ENCODE data around the gene CHRNE.
A peak's percentile ranks its signal among the peaks of the same experiment; 100 is the strongest.

The CHRNE gene

GRCh38 chr17:4901648-4902344, 1.1 kb downstream of the CHRNE start:
- DNase-seq: no peak

- DNase-seq: no peak
Measured at GRCh38 chr17:4901108-4901647, 1.7 kb downstream of the CHRNE start.

GRCh38 chr17:4900231-4901107, 2.4 kb downstream of the CHRNE start:
- peak; percentile 46 for DNase-seq

GRCh38 chr17:4899341-4900230, 3.3 kb downstream of the CHRNE start, which contains the start of gene C17orf107:
C17orf107 (plus strand) TSS chr17:4899536; CDS start chr17:4899763, 227 bp downstream.
- peak; percentile 91 for DNase-seq

GRCh38 chr17:4898927-4899326, 4.0 kb downstream of the CHRNE start:
- no peak for DNase-seq

GRCh38 chr17:4898351-4898750, 4.5 kb downstream of the CHRNE start:
- DNase-seq: no peak

GRCh38 chr17:4897785-4898184, 5.1 kb downstream of the CHRNE start:
- DNase-seq: no peak

- no peak for DNase-seq
Measured at GRCh38 chr17:4897198-4897687, 5.7 kb downstream of the CHRNE start.

- no peak for DNase-seq
Measured at GRCh38 chr17:4896332-4897197, 6.3 kb downstream of the CHRNE start.

GRCh38 chr17:4895657-4896331, 7.1 kb downstream of the CHRNE start:
- DNase-seq: no peak

- DNase-seq: no peak
Measured at GRCh38 chr17:4895121-4895520, 7.8 kb downstream of the CHRNE start.

- no peak for DNase-seq
Measured at GRCh38 chr17:4893721-4894560, 9.0 kb downstream of the CHRNE start.

GRCh38 chr17:4893272-4893671, 9.6 kb downstream of the CHRNE start:
- DNase-seq: no peak

- no peak for DNase-seq
Measured at GRCh38 chr17:4892499-4893221, 10.2 kb downstream of the CHRNE start.

GRCh38 chr17:4891411-4892410, 11.2 kb downstream of the CHRNE start:
- no peak for DNase-seq

- no peak for DNase-seq
Measured at GRCh38 chr17:4887581-4887980, 15.3 kb downstream of the CHRNE start.

GRCh38 chr17:4886830-4887229, 16.1 kb downstream of the CHRNE start:
- DNase-seq: no peak

- no peak for DNase-seq
Measured at GRCh38 chr17:4884489-4884888, 18.4 kb downstream of the CHRNE start.
